HG03439 (cell line): ENCODE results near the gene MICALL2.
"Not testable (repeated sequence)": the region's sequence is repeated elsewhere in the genome, so short reads cannot be mapped to it uniquely, and the experiment has no call there.

ENCODE experiments used
- ATAC-seq: cut with Tn5 transposase; IDR thresholded peaks from one replicate; pipeline ENCODE4 v1.9.1; 2021; ENCODE audit warnings: mild to moderate bottlenecking, moderate library complexity; ENCODE audit not compliant: unreplicated experiment

Gene MICALL2

GRCh38 chr7:1450431-1450830 is 8.8 kb downstream of the MICALL2 start:
- no peak for ATAC-seq

- no peak for ATAC-seq
Measured at GRCh38 chr7:1449951-1450350, 9.3 kb downstream of the MICALL2 start.

DNA sequence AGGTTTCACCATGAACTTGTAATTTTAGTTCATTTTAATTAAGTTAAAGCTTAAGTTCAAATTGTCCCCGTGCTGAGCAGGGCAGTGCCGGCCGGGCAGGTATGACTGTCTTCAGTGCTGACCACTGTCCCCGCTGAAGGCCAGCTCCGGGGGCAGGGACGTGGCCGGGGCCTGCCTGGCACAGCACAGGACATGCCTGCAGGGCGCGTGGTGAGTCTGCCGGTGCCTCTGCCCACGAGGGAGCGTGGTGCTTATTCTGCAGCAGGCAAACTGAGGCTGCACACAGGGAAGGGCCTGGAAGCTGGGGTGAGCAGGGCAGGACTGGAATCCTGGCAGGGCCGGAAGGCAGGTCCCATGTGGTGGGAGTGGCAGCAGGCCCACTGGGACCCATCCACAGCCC is 9.8 kb downstream of the MICALL2 start:
- ATAC-seq, result no peak

- no peak for ATAC-seq
Measured at GRCh38 chr7:1448958-1449357, 10.3 kb downstream of the MICALL2 start.

- ATAC-seq, result no peak
Measured at GRCh38 chr7:1447551-1448244, 11.6 kb downstream of the MICALL2 start.

DNA sequence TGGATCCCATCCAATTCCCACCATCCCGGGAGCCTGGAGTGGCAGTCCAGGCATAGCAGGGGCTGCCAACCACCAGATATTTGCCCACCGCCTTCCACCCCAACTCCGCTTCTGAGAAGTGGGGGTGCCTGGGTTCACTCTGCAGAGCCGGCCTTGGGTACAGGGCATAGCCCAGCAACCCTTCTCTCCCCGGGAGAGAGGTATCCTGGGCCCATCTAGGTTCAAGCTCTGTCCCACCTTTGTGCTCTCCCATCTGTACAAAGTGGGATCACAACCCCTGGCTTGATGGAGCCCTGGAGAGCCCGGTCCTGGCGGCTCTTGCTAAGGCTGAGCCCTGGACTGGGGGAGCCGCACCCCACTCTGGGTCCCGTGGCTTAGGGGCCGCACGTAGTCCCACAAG is 12.2 kb downstream of the MICALL2 start:
- no peak for ATAC-seq

- ATAC-seq, result no peak
Measured at GRCh38 chr7:1446620-1447032, 12.6 kb downstream of the MICALL2 start.

DNA sequence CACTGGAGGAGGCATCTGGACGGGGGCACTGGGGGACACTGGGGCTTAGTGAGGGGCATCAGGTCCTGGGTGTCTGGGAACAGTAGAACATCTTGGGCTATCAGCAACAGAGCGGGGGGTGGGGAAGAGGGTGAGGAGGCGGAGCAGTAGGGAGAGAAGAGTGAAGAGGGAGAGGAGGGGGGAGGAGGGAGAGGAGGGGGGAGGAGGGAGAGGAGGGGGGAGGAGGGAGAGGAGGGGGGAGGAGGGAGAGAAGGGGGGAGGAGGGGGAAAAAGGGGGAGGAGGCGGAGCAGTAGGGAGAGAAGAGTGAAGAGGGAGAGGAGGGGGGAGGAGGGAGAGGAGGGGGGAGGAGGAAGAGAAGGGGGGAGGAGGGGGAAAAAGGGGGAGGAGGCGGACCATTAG is 13.2 kb downstream of the MICALL2 start:
- not testable (repeated sequence) for ATAC-seq

- ATAC-seq, result no peak
Measured at GRCh38 chr7:1445341-1445740, 13.9 kb downstream of the MICALL2 start.

DNA sequence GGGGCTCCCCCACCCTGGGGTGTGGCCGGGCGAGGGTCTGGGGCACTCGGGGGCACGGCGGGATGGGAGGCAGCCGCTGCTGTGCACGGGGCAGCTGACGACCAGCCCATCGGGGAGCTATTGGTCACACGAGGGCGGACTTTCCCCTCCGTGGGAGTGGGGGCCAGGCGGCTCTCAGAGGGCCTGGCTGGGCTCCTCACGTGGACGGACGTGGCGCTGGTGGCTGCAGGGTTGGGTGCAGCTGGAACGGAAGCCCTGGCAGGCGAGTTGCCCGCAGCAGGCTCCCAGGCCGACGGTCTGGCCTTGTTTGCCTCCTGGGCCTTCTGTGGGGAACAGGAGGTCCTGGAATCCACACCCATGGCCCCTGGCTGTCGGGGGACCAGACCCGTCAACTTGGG is 14.3 kb downstream of the MICALL2 start:
- no peak for ATAC-seq

- ATAC-seq, result no peak
Measured at GRCh38 chr7:1444214-1444924, 14.9 kb downstream of the MICALL2 start.

DNA sequence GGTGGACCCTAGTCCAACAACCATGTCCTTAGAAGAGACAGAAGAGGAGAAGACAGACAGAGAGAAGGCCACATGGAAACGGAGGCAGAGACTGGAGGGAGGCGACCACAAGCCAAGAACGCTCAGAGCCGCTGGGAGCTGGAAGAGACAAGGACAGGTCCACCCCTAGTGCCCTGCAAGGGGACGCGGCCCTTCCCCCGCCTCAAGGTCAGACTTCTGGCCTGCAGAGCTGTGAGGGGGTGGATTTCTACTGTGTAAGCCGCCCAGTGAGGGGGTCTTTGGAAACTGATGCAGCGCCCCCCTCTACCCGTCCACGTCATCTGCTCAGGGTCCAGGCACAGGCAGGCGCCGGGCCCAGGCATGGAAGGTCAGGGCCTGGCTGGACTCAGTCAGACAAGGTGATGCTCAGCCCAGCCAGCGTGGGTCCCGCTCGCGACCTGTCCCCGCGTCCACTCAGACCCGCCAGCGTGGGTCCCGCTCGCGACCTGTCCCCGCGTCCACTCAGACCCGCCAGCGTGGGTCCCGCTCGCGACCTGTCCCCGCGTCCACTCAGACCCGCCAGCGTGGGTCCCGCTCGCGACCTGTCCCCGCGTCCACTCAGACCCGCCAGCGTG is 15.6 kb downstream of the MICALL2 start:
- ATAC-seq, result not testable (repeated sequence)

- no peak for ATAC-seq
Measured at GRCh38 chr7:1442355-1443124, 16.7 kb downstream of the MICALL2 start.

GRCh38 chr7:1441615-1442354 is 17.5 kb downstream of the MICALL2 start:
- ATAC-seq, result no peak

GRCh38 chr7:1440620-1441019 is 18.6 kb downstream of the MICALL2 start:
- no peak for ATAC-seq

DNA sequence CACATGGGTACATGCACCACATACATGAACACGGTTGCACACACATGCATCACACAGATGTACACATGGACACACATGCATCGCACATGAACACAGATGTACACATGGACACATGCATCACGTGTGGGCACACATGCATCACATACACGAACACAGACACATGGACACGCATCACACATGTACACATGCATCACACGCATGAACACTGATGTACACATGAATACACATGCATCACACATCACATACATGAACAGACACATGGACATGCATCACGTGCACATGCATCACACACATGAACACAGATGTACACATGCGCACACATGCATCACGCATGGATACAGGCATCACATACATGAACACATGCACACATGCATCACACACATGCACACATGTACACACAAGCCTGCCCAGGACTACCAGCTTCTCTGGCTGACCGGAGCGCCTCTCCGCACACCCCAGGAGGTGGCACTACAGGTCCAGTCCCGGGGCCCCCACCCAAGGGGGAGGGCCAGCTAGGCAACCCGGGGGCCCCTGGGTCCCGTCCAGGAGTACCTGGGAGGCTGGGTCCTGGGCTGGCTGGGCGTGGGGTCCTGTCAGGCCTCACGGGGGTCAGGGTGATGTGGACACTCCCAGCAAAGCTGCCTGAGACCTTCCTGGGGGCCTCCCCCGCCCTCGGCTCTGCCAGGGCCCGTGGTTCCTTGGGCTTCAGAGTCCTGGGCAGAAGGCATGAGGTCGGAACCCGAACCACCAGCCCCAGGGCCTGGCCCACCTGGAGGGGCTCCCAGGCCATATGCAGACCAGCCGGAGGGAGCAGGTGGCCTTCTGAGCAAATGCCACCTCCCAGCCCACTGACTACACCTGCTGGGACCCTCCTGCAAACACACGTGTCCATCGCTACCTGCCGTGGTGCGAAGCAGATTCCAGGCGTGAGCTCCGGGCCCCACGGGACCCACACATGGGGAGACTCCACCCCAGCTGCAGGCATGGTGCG is 19.6 kb downstream of the MICALL2 start:
- ATAC-seq, result no peak

DNA sequence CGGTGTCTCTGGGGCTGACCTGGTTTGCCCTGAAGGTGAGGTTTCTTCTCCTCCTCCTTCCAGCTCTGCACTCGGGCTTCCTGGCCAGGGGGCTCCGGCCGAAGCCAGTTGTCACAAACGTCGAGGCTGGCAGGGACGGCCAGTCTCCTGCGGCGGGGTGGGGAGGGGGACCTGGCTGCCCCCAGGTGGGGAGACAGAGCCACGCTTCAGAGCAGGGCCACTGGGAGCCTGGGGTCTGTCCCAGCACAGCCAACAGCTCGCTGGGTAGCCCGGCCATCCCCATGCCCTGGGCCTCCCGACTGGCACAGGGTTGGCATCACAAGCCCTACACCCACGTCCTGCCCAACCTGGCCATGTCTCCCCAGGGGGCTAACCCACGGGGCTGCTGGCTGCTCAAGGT is 20.4 kb downstream of the MICALL2 start:
- no peak for ATAC-seq

DNA sequence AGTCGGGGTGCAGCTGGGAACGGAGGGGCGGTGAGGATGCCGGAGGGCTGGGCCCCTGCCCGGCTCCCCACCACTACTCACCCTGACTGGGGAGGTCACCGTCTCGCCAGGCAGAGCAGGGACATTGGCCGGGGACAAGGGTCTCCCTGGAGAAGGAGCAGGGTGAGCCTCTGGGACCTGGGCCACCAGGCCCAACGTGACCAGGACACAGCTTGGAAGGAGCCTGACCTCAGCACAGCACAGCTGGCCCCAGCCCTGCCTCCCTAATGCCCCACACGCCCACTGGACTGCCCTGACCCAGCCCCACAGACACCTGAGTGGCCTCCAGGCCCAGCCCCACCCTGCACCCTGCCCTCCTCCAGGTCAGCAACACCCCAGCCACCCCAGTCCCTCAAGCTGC is 21.1 kb downstream of the MICALL2 start:
- no peak for ATAC-seq

- no peak for ATAC-seq
Measured at GRCh38 chr7:1437155-1437880, 22.0 kb downstream of the MICALL2 start.
